GM19468 (cell line): ENCODE measurements around the gene ERC1.

ENCODE experiments used
- ATAC-seq: cut with Tn5 transposase; IDR thresholded peaks from one replicate; pipeline ENCODE4 v1.9.1; 2021; ENCODE audit warnings: mild to moderate bottlenecking, moderate library complexity, moderate number of reproducible peaks; ENCODE audit not compliant: unreplicated experiment; ENCODE audit errors: extremely low read depth

ERC1 gene

DNA sequence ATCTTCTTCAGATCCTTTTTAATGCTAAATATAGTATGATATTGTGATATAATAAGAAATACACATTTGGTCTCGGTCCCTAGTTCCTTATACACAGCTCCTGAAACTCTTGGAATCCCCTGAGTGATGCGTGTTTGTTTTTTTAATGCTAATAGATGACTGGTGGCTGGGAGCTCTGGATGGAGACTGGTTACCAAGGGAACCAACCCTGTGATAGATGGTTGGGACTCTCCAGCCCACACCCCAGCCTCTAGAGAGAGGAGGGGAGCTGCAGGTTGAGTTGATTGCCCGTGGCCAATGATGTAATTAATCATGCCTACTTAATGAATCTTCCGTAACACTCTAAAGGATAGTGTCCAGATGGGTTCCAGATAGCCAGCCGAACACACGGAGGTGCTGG, 462.8 kb downstream of the ERC1 start:
- no peak for ATAC-seq

DNA sequence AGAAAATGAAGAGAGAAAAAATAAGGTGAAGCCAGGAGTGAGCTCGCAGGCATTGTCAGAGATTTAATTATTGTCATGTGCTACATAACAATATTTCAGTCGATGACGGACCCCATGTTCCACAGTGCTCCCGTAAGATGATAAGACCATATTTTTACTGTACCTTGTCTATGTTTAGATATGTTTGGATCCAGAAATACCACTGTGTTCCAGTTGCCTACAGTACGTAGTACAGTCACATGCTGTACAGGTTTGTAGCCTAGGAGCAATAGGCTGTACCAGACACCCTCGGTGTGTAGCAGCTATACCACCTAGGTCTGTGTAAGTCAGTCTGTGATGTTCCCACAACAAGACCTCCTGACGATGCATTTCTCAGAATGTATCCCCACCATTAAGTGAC, 465.9 kb downstream of the ERC1 start:
- ATAC-seq, result no peak

DNA sequence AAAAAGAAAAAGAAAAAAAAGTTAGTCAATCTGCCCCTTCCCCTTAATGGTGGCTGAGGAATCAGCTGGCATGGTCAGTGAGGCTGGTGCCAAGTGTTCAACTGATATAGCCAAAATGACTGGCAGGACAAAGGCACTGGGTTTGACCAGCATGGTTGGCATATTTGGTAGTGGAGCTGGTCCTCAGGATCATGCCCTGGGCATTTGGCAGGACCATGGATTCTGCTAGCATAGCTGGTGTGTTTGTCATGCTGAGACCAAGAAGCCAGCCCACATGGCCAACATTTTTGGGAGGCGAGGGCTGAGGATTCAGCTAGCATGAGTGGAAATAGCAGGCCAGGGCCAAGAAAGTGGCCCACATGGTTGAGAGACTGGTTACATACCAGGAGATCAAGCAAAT, 466.9 kb downstream of the ERC1 start:
- no peak for ATAC-seq

DNA sequence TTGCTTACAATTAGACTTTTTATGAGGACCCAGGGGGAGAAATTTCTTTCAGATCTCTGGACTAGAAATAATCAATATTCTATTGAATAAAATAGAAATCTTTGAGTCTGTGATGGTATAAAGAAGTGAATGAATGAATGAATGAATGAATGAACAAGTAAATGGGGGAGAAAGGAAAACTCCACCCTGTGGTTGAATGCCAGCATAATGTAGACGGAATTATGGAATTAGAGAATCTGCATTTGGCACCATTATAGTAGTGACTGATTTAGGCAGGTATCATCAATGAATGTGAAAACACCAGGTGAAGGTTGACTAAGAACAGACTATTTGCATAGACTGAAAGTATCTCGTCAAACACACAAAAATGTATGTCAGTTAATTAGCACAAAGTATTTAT, 468.3 kb downstream of the ERC1 start:
- ATAC-seq, result no peak

DNA sequence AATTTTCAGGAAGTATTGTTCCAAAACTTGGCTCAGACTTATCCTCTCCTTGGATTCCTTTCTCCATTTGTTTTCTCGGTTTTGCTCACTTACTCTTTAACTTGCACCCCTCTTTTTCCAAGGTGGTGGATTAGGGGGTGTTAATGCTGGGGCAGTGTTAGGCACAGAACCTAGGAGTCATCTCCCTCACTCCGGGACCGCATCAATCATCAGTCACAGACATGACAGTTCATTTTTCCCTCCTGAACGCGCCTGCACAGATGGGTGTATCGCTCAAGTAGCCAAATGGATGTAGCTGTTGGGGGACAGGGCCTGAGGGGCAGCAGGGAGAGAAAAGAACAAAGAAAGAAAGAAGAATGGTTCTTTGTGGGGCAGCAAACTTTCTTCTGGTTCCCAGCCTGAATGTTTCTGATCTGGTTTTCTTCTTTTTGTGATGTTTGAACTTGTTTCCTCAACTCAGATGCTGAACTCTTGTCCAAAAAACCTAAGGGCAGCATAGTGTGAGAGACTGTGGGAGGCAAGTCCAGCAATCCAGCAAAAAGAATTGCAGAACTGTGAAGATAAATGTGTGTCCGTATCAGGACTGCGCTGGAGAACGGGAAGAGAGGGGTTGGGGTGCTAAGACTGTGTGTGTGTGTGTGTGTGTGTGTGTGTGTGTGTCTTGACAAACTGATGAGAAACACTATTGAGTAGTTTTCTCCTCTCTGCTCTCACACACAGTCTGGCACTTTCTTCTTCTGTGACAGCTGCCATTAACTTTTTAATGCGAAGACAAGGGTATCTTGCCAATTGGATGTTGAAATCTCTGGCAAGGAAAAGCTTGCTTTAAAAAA, 472.3 kb downstream of the ERC1 start:
- no peak for ATAC-seq

DNA sequence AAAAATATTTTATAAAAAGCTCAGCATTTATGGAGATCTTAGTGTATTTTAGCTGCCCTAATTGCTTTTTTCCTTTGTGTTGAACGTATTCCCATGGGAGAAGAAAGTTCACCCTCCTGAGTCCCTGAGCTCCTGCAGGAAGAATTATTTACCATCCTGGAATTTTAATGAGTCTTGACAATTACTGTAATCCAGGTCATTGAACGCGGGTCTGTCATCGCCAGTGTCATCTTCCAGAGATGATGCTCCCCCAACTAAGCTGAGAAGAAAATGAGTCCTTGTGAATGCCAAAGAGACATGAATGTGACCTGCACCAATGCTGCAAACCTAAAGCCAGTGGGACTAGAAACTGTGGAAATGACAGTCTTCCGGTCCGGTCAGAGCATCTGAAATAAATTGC, 473.9 kb downstream of the ERC1 start:
- ATAC-seq, result no peak

DNA sequence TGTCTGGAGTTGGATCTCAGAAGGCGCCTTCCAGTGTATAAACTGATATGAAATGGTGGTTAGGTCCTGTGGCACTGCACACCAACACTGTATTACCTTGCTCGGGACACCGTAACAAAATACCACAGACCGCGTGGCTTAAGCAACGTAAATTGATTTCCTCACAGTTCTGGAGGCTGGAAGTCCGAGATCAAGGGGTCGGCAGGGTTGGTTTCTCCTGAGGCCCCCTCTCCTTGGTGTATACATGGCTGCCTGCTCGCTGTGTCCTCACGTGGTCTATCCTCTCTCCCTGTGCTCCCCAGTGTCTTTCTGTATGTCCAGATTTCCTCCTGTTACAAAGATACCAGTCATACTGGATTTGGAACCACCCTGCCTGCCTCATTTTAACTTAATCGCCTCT, 475.0 kb downstream of the ERC1 start:
- no peak for ATAC-seq

DNA sequence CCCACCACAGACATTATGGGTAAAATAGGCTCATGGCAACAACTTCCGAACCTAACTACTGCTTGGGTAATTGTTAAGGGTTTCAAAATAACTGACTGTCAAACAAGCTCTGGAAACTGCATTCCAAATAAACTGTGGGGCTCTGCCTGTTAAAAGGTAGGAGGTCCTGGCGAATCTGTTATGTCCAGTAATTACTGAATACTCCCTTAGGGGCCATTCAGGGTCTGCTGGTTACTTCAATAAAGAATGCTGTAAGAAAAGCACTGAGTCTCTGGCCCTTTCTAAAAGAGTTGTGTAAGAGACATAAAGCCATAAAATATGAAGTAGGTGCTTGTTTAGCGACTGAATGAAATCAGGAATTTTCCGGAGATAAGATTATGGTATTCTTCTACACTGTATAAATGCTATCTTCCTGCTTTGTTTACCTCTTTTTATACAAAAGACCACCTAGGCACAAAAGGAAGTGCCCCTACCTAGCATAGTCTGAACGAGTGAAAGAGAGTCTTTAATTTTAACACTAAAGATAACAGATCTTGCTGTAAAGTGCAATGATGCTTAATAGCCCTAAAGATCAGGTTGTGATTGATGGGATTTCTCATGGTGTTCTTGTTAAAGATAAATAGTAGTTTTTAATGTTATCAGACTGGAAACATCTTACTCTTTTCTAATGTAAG, 475.6 kb downstream of the ERC1 start:
- ATAC-seq, result no peak

DNA sequence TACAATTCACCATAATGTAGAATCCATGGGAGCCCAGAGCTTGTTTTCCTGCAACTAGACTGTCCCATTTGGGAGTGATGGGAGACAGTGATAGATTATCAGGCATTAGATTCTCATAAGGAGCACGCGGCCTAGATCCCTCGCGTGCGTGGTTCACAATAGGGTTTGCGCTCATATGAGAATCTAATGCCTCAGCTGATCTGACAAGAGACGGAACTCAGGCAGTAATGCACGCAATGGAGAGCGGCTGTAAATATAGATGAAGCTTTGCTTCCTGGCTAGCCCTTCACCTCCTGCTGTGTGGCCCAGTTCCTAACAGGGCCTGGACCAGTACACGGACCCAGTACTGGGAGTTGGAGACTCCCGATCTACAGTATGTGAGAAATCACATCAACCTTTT, 476.7 kb downstream of the ERC1 start:
- ATAC-seq, result no peak

DNA sequence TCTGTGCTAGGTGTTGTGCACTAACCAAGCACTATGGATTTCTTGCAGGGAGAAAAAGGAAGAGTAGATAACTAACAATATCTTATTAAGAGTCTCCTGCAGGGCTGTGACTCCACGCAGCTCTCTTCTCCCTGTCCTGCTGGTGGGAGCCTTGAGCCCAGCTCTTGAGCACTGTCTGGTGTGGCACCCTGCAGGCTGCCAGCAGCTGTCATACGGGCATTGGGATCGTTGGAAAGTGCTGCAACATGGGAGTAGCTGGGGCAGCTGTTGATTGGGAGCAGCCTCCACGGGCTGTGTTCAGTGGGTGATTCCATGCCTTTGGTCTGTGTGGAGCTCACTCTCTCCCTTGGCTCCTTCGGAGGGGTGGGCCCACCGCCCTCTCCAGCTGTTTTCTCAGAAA, 478.0 kb downstream of the ERC1 start:
- no peak for ATAC-seq

DNA sequence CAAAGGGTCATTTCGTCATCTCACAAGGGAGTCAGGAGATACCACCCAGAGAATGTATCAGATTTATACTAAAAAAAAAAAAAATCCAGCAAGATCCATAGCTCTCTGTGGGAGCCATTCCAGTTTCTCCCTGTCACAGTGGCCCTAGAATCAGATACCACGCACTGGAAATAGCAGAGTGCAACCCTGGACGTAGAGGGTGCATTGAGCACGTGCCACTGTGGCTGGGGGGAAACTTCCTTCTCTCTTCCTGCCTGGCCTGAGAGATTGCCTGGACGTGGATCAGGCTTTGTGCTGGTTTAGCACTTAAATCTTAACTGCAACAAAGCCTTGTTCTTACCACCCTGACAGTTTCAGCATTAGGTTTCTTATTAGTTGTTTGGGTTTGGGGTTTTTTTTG, 479.0 kb downstream of the ERC1 start:
- ATAC-seq, result no peak

DNA sequence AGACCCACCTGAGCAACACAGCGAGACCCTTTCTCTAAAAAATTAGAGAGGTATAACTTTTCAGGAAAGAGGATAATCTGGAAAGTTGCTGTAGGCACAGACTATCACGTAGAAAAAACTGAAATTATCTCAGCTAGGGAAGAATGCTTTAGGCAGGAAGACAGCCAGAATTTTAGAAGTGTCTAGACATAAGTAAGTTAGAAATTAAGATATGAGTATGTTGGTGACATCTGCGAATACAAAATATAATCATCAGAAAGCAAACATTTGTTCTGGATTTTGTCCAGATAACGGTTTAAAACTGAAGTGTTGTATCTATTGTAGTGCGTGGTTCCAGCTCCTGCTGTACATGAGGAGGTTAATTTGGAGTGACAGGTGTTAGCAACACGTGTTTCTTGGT, 480.2 kb downstream of the ERC1 start:
- no peak for ATAC-seq

DNA sequence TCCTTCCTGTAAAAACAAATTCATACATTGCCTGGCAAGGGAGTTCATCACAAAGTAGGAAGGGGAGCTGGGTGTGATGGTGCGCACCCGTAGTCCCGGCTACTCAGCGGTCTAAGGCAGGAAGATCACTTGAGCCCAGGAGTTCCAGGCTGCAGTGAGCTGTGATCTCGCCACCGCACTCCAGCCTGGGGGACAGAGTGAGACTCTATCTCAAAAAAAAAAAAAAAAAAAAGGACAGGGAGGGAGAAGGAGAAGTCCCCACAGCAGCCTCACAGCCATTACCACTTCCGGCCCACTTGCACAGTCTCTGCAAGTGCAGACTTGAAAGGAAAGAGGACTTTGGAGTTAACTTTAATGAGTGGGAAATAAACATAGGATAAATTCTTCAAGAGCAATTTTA, 482.4 kb downstream of the ERC1 start:
- ATAC-seq, result no peak

DNA sequence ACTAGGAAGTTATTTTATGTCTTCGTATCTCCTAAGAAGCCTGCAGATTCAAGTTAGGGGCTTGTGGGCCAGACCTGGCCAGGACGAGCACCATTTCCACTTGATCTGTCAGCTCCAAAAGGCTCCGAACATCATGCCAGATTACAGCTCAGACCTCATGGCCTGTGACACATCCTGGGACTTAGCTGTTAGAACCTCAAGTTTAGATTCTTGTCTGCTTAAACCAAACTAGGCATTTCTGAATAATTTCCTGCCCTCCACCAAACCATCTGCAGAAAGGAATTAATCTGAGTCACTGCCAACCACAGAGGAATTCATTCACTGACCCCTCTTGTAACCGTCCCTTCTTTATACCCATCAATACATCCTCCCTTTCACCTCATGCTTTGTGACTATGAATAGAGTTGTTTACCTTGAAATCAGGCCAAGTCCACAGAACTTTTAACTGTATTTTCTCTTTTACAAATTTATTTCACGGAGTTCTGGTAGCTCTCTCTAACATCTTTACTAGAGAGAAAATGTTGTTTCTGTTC, 483.1 kb downstream of the ERC1 start:
- no peak for ATAC-seq

DNA sequence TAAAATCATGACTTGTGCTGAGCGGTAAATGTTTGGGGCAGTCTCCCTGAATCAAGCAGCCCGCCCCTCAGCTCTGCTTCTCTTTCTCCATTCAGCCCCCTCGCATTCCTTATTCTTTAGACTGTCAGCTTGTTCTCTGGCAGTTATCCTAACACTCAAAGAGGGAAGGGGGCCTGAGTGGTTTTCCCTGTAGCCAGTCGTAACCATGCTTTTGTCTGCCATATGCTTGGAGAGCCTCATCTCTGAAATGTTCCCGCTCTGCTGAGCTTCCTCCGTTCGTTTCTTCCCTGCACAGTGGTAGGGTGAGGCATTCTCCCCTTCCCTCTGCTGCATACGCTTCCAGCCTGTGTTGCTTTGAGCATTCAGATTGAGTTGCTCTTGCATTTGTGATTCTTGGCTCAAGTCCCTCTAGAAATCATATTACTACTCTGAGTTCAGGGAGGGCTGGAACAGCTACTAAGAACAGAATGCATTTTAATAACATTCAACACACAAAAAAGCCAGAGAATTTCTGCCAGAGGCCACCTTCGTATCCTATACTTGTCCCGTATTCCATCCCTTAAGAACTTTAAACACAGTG, 483.6 kb downstream of the ERC1 start:
- no peak for ATAC-seq

DNA sequence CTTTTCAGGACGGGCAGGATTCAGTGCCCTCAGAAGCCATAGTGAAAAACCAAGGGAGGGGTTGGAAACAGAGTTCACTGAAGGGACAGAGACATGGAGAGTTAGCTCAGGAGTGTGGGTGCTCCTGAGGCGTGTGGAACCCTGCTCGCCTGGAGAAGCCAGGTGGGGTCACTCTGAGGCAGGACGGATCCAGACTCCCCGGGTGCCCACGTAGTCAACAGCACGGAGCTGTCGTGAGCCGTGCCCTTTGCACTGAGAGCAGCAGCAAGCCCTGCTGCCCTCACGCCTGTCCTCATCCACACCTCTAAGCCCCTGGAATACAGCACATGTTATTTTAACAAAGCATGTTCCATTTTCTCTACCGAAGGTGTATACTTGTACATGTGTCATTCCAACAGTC, 488.6 kb downstream of the ERC1 start:
- ATAC-seq, result no peak

DNA sequence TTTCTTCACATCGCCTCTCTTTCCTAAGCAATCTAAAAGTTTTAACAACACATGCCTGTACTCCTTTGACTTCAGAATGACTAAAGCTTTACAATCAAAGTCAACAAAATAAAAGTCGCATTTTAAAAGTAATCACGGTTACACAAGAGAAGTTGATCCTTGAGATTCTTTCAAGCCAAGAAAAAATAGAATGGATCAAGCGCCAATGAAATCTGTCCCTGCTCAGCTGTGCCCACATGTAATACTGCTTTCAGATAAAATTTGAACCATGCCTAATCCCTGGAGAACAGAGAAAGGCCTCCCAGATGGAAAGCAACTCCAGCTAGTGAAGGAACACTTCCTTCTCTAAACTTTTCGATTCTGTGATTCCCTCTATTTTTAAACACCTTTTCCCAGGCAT, 490.3 kb downstream of the ERC1 start:
- ATAC-seq, result no peak

DNA sequence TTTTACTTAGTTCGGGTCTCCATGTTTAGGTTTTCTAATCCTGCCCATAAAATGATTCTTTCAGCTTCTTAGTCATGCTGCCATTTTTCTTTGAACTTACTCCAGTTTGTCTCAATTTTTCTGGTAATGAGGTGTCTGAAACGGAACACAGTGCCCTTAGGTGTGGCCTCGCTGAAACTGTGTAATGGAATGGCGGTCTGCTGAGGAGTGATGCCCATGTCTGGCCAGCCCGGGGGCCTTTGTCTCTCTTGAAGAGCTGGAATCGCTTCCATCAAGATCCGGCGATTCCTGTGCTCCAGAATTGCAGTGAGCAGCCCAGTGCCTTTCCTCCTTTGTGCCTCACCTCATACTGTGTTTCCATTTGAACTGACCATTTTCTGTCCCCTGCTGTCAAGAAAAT, 490.9 kb downstream of the ERC1 start:
- ATAC-seq, result no peak

DNA sequence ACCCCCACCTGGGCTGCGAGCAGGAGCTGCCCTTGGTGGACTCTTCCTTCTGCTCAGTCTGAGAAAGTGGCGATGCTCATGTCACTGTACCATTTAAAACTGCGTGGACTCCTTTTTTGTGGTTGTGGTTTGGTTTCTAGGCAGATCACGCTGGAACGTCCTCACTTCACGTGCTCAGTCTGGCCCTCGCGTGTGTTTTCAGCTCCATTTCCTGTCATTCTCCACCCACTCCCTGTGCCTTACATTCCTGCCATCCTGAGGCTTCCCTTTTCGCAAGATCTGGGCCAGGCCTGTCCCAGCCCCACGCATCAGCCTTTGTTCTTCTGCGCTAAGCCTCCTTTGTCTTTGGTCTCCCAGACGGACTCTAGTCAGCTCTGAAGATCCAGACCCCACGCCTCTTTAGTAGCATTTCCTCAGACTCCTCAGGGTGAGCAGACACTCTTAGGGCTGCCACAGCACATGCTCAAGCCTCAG, 497.9 kb downstream of the ERC1 start:
- no peak for ATAC-seq

DNA sequence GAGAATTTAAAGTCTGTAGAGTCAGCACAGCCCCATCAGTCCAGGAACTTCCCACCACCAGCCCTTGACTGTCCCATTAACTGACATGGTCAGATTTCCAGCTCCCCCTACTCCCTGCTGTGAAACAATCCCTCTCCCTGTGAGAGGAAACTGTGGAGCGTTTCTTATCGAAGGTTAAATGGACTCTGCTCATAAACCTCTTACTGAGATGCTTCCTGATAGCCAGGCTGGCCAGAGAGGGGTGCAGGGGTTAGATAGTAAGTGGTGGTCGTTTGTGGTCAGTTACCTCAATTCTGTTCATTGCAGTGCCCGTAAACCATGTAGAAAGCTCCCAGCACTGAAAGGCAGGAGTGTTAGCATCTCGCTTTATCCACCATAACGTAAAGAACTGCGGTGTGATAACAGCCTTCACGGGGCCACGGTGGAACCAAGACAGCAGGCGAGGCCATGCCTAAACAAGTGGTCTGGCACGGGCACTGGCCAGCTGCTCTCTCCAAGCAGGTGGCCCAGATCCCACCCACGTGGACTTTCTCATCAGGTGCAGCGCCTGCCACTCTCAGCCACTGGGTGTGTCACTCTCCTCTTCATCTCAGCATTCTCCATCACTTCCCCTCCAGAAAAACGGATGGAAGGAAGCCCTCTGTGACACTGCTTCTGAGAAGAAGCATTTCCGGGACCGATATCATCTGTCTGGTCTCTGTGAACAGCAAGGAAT, 501.1 kb downstream of the ERC1 start:
- no peak for ATAC-seq
